ENCODE measurements around the gene ABCB4. TPM values are rescaled to one million over a fixed set of nuclear protein-coding genes. Genes with fewer than 3 reads are reported as not detected.

ABCB4 gene
- total RNA-seq, 1 experiment from 2014 or later = not detected

DNA sequence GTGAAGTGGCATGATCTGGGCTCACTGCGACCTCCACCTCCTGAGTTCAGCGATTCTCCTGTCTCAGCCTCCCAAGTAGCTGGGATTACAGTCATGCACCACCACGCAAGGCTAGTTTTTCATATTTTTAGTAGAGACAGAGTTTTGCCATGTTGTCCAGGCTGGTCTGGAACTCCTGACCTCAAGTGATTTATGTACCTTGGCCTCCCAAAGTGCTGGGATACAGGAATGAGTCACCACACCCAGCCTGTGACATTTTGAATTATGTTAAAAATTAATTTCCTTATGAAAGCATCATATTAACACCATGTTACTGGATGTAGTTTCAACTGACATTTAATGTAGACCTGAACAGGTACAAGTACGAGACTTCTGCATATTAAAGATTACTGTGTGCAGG is 24.3 kb downstream of the ABCB4 start (continued):
- TF ChIP-seq FOSL1 (IDR thresholded peaks at IDR 0.05; ENCODE audit: low read depth) (no peak), EGR1 (IDR thresholded peaks at IDR 0.05; ENCODE audit: low read depth) (no peak), POLR2A (IDR thresholded peaks at IDR 0.05; ENCODE audit: borderline replicate concordance, extremely low read depth, insufficient read depth, insufficient read length) (no peak), SRF (IDR thresholded peaks at IDR 0.05; ENCODE audit: low read depth) (no peak), CEBPB (IDR thresholded peaks at IDR 0.05; ENCODE audit: low read depth) (no peak), ZFX (IDR thresholded peaks at IDR 0.05) (no peak)

DNA sequence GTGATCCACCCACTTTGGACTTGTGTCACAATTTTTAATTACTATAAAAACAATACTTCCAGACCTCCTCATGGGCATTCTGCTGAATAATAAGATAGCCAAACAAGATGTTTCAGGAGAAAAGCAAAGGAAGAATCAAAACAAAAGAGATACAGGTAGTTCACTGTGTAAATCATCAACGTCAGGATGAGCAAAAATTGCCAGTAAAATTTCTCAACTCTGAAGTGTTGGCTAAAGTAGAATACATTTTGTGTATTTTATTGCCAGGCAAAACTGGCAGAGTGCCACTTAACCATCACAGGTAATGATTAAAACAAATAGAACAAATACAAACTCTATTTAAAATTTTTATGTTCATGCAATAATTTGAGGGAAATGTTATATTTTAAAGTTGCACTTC is 24.8 kb downstream of the ABCB4 start:
- H3K79me2 ChIP-seq (ENCODE audit: insufficient read depth, low read length) = no peaks in the 10 kb centered on the region
- ATAC-seq (no peak), DNase-seq (ENCODE audit: low read depth, low spot score) (no peak)
- TF ChIP-seq POLR2A (IDR thresholded peaks at IDR 0.05; ENCODE audit: borderline replicate concordance, extremely low read depth, insufficient read depth, insufficient read length) = no peak
- no peak for TF ChIP-seq ELF1 (IDR thresholded peaks at IDR 0.05; ENCODE audit: borderline replicate concordance, low read depth)
- no peak for TF ChIP-seq RAD21 (IDR thresholded peaks at IDR 0.05; ENCODE audit: low read depth)
- CTCF ChIA-PET = no interaction called here
- H3K9me2 ChIP-seq (ENCODE audit: insufficient read depth) = no peaks in the 10 kb centered on the region
- no peak overlapping the region for H3K9ac ChIP-seq (ENCODE audit: low read length)
- RAD21 ChIA-PET (ENCODE audit: low non-redundant PET in 1 of 2, low total read pairs in 2 of 2, uncharacterized antibody in 2 of 2, unreplicated experiment in 2 of 2) = no interaction called here
- POLR2A ChIA-PET = no interaction called here
- no peaks in the 10 kb centered on the region for H3K4me1 ChIP-seq (ENCODE audit: control insufficient read depth in 1 of 2, insufficient read depth in 2 of 2, low read length in 2 of 2)
- no peak overlapping the region for H3K27ac ChIP-seq (ENCODE audit: low read depth, low read length)
- no TSS peak for BruUV-seq (replicated peaks)
- H3K4me2 ChIP-seq (ENCODE audit: low read length) = no peak overlapping the region
- H3K27me3 ChIP-seq (ENCODE audit: insufficient read depth, low read length) = no peaks in the 10 kb centered on the region
- no peak overlapping the region for H2AFZ ChIP-seq (ENCODE audit: low read depth, low read length, poor library complexity, severe bottlenecking)
- H4K20me1 ChIP-seq (ENCODE audit: insufficient read depth) = no peaks in the 10 kb centered on the region; the same call in 1 of the 2 replicates
- intact Hi-C loops (cut with micrococcal nuclease) = no loop called here
- no peaks in the 10 kb centered on the region for H3K36me3 ChIP-seq (ENCODE audit: control insufficient read depth in 1 of 2, insufficient read depth in 2 of 2, low read length in 2 of 2)
- no peak overlapping the region for H3K4me3 ChIP-seq (replicated peaks in 1 of 2; ENCODE audit: low read depth in 1 of 2, low read length in 2 of 2)
- H3K9me3 ChIP-seq (ENCODE audit: control insufficient read depth in 1 of 2, insufficient read depth in 1 of 2, low read depth in 1 of 2, low read length in 2 of 2) = no peaks in the 10 kb centered on the region

DNA sequence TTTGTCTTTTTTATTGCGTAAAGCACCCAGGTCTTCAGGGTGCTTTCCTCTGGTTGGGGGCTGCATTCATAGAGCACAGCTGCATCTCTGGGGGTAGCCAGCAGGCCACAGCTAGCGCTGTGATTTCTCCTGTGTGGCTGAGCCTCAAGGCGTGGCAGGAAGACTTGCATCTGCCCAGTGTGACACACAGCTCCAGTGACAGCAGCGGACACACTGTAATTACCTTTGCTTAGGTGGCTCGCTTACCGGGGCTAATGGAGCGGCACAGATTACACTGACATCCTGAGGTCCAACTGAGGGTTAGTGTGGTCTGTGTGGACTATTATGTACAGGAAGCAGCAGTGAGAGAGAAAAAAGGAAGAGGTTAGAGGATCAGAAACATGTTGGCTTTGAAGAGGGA is 27.1 kb downstream of the ABCB4 start:
- Histone ChIP-seq H3K27me3 (ENCODE audit: insufficient read depth, low read length) (no peaks in the 10 kb centered on the region), H3K4me3 (replicated peaks in 1 of 2; ENCODE audit: low read depth in 1 of 2, low read length in 2 of 2) (no peak overlapping the region), H3K4me1 (ENCODE audit: control insufficient read depth in 1 of 2, insufficient read depth in 2 of 2, low read length in 2 of 2) (no peaks in the 10 kb centered on the region), H3K4me2 (ENCODE audit: low read length) (no peak overlapping the region), H3K36me3 (ENCODE audit: control insufficient read depth in 1 of 2, insufficient read depth in 2 of 2, low read length in 2 of 2) (no peaks in the 10 kb centered on the region), H2AFZ (ENCODE audit: low read depth, low read length, poor library complexity, severe bottlenecking) (no peak overlapping the region), H3K9me2 (ENCODE audit: insufficient read depth) (no peaks in the 10 kb centered on the region), H3K9me3 (ENCODE audit: control insufficient read depth in 1 of 2, insufficient read depth in 1 of 2, low read depth in 1 of 2, low read length in 2 of 2) (no peaks in the 10 kb centered on the region), H4K20me1 (ENCODE audit: insufficient read depth) (no peaks in the 10 kb centered on the region), H3K9ac (ENCODE audit: low read length) (no peak overlapping the region), H3K27ac (ENCODE audit: low read depth, low read length) (no peak overlapping the region), H3K79me2 (ENCODE audit: insufficient read depth, low read length) (no peaks in the 10 kb centered on the region)
- no TSS peak for BruUV-seq (replicated peaks)
- TF ChIP-seq EZH2phosphoT487 (IDR thresholded peaks at IDR 0.05; ENCODE audit: borderline replicate concordance) = no peak
- no peak for TF ChIP-seq ZFX (IDR thresholded peaks at IDR 0.05)
- no peak for TF ChIP-seq FOSL1 (IDR thresholded peaks at IDR 0.05; ENCODE audit: low read depth)
- no peak for TF ChIP-seq YY1 (IDR thresholded peaks at IDR 0.05; ENCODE audit: extremely low read depth, insufficient replicate concordance, low read depth, low read length)
- TF ChIP-seq SRF (IDR thresholded peaks at IDR 0.05; ENCODE audit: low read depth) = no peak
- TF ChIP-seq, protein P1, sequence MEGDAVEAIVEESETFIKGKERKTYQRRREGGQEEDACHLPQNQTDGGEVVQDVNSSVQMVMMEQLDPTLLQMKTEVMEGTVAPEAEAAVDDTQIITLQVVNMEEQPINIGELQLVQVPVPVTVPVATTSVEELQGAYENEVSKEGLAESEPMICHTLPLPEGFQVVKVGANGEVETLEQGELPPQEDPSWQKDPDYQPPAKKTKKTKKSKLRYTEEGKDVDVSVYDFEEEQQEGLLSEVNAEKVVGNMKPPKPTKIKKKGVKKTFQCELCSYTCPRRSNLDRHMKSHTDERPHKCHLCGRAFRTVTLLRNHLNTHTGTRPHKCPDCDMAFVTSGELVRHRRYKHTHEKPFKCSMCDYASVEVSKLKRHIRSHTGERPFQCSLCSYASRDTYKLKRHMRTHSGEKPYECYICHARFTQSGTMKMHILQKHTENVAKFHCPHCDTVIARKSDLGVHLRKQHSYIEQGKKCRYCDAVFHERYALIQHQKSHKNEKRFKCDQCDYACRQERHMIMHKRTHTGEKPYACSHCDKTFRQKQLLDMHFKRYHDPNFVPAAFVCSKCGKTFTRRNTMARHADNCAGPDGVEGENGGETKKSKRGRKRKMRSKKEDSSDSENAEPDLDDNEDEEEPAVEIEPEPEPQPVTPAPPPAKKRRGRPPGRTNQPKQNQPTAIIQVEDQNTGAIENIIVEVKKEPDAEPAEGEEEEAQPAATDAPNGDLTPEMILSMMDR (IDR thresholded peaks at IDR 0.05 in 2 of 3, conservative IDR thresholded peaks at IDR 0.05 in 1 of 3; ENCODE audit: borderline replicate concordance in 1 of 3, insufficient read depth in 1 of 3, low read depth in 2 of 3, low read length in 2 of 3) = no peak
- TF ChIP-seq, protein P2, sequence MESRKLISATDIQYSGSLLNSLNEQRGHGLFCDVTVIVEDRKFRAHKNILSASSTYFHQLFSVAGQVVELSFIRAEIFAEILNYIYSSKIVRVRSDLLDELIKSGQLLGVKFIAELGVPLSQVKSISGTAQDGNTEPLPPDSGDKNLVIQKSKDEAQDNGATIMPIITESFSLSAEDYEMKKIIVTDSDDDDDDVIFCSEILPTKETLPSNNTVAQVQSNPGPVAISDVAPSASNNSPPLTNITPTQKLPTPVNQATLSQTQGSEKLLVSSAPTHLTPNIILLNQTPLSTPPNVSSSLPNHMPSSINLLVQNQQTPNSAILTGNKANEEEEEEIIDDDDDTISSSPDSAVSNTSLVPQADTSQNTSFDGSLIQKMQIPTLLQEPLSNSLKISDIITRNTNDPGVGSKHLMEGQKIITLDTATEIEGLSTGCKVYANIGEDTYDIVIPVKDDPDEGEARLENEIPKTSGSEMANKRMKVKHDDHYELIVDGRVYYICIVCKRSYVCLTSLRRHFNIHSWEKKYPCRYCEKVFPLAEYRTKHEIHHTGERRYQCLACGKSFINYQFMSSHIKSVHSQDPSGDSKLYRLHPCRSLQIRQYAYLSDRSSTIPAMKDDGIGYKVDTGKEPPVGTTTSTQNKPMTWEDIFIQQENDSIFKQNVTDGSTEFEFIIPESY (IDR thresholded peaks at IDR 0.05; ENCODE audit: extremely low read depth, insufficient replicate concordance, low read length) = no peak
- intact Hi-C loops (cut with micrococcal nuclease) = no loop called here
- ChIA-PET CTCF (no interaction called here), RAD21 (ENCODE audit: low non-redundant PET in 1 of 2, low total read pairs in 2 of 2, uncharacterized antibody in 2 of 2, unreplicated experiment in 2 of 2) (no interaction called here), POLR2A (no interaction called here)
- ATAC-seq = no peak
- no peak for DNase-seq (ENCODE audit: low read depth, low spot score)

All from HCT116 (cell line).